Measurements from ENCODE around the gene RDH5. TPM values are rescaled to one million over a fixed set of nuclear protein-coding genes. Genes with fewer than 3 reads are reported as not detected.

RDH5 gene
- total RNA-seq, 1 donor from 2014 or later: 4.4 TPM

- H3K36me3 Mint-ChIP-seq (ENCODE audit: low read depth, unreplicated experiment): no peaks in the 10 kb centered on the region
- peaks cover 1% of the 10 kb centered on the region for H3K27me3 Mint-ChIP-seq (ENCODE audit: unreplicated experiment)
- H3K4me1 Mint-ChIP-seq (ENCODE audit: unreplicated experiment): no peaks in the 10 kb centered on the region
- H3K27ac Mint-ChIP-seq (ENCODE audit: unreplicated experiment): no peak overlapping the region
- DNase-seq (ENCODE audit: low spot score): no peak
- no peak overlapping the region for H3K4me3 Mint-ChIP-seq (ENCODE audit: unreplicated experiment)
- no peaks in the 10 kb centered on the region for H3K9me3 Mint-ChIP-seq (ENCODE audit: unreplicated experiment)
- TF ChIP-seq CTCF (IDR thresholded peaks at IDR 0.05; ENCODE audit: unreplicated experiment): no peak
These were observed 25.5 kb upstream of the RDH5 start for GRCh38 chr12:55694651-55695050.

GRCh38 chr12:55695349-55695748, 24.8 kb upstream of the RDH5 start:
- Mint-ChIP-seq H3K4me3 (ENCODE audit: unreplicated experiment) (no peak overlapping the region), H3K27me3 (ENCODE audit: unreplicated experiment) (peaks cover 4% of the 10 kb centered on the region), H3K27ac (ENCODE audit: unreplicated experiment) (no peak overlapping the region), H3K9me3 (ENCODE audit: unreplicated experiment) (no peaks in the 10 kb centered on the region), H3K36me3 (ENCODE audit: low read depth, unreplicated experiment) (no peaks in the 10 kb centered on the region), H3K4me1 (ENCODE audit: unreplicated experiment) (no peaks in the 10 kb centered on the region)
- no peak for TF ChIP-seq CTCF (IDR thresholded peaks at IDR 0.05; ENCODE audit: unreplicated experiment)
- no peak for DNase-seq (ENCODE audit: low spot score)

- H3K9me3 Mint-ChIP-seq (ENCODE audit: unreplicated experiment): no peaks in the 10 kb centered on the region
- H3K27ac Mint-ChIP-seq (ENCODE audit: unreplicated experiment): no peak overlapping the region
- no peaks in the 10 kb centered on the region for H3K4me1 Mint-ChIP-seq (ENCODE audit: unreplicated experiment)
- H3K4me3 Mint-ChIP-seq (ENCODE audit: unreplicated experiment): no peak overlapping the region
- H3K27me3 Mint-ChIP-seq (ENCODE audit: unreplicated experiment): peaks cover 4% of the 10 kb centered on the region
- DNase-seq (ENCODE audit: low spot score): no peak
- TF ChIP-seq CTCF (IDR thresholded peaks at IDR 0.05; ENCODE audit: unreplicated experiment): no peak
- no peaks in the 10 kb centered on the region for H3K36me3 Mint-ChIP-seq (ENCODE audit: low read depth, unreplicated experiment)
These were observed 24.1 kb upstream of the RDH5 start for GRCh38 chr12:55696141-55696540.

GRCh38 chr12:55696796-55697462, 23.3 kb upstream of the RDH5 start:
- H3K36me3 Mint-ChIP-seq (ENCODE audit: low read depth, unreplicated experiment): peaks cover 4% of the 10 kb centered on the region
- H3K4me1 Mint-ChIP-seq (ENCODE audit: unreplicated experiment): no peaks in the 10 kb centered on the region
- no peaks in the 10 kb centered on the region for H3K9me3 Mint-ChIP-seq (ENCODE audit: unreplicated experiment)
- H3K27ac Mint-ChIP-seq (ENCODE audit: unreplicated experiment): no peak overlapping the region
- no peak for DNase-seq (ENCODE audit: low spot score)
- TF ChIP-seq CTCF (IDR thresholded peaks at IDR 0.05; ENCODE audit: unreplicated experiment): no peak
- no peak overlapping the region for H3K4me3 Mint-ChIP-seq (ENCODE audit: unreplicated experiment)
- peaks cover 5% of the 10 kb centered on the region for H3K27me3 Mint-ChIP-seq (ENCODE audit: unreplicated experiment)

- H3K9me3 Mint-ChIP-seq (ENCODE audit: unreplicated experiment): no peaks in the 10 kb centered on the region
- TF ChIP-seq CTCF (IDR thresholded peaks at IDR 0.05; ENCODE audit: unreplicated experiment): no peak
- H3K36me3 Mint-ChIP-seq (ENCODE audit: low read depth, unreplicated experiment): peaks cover 4% of the 10 kb centered on the region
- no peaks in the 10 kb centered on the region for H3K4me1 Mint-ChIP-seq (ENCODE audit: unreplicated experiment)
- DNase-seq (ENCODE audit: low spot score): no peak
- no peak overlapping the region for H3K27ac Mint-ChIP-seq (ENCODE audit: unreplicated experiment)
- no peak overlapping the region for H3K4me3 Mint-ChIP-seq (ENCODE audit: unreplicated experiment)
- peaks cover 6% of the 10 kb centered on the region for H3K27me3 Mint-ChIP-seq (ENCODE audit: unreplicated experiment)
These were observed 22.5 kb upstream of the RDH5 start for GRCh38 chr12:55697686-55698085.
